Measurements from ENCODE around the gene PTRH1. TPM values are rescaled to one million over a fixed set of nuclear protein-coding genes. Genes with fewer than 3 reads are reported as not detected.
A peak's percentile ranks its signal among the peaks of the same experiment; 100 is the strongest.
"Not testable (repeated sequence)": the region's sequence is repeated elsewhere in the genome, so short reads cannot be mapped to it uniquely, and the experiment has no call there.

Gene PTRH1, protein sequence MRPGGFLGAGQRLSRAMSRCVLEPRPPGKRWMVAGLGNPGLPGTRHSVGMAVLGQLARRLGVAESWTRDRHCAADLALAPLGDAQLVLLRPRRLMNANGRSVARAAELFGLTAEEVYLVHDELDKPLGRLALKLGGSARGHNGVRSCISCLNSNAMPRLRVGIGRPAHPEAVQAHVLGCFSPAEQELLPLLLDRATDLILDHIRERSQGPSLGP
- 10 to 100 TPM in 1 of 2 donors, 1 to 10 TPM in 1; 6.5 to 13.5 TPM for total RNA-seq

DNA sequence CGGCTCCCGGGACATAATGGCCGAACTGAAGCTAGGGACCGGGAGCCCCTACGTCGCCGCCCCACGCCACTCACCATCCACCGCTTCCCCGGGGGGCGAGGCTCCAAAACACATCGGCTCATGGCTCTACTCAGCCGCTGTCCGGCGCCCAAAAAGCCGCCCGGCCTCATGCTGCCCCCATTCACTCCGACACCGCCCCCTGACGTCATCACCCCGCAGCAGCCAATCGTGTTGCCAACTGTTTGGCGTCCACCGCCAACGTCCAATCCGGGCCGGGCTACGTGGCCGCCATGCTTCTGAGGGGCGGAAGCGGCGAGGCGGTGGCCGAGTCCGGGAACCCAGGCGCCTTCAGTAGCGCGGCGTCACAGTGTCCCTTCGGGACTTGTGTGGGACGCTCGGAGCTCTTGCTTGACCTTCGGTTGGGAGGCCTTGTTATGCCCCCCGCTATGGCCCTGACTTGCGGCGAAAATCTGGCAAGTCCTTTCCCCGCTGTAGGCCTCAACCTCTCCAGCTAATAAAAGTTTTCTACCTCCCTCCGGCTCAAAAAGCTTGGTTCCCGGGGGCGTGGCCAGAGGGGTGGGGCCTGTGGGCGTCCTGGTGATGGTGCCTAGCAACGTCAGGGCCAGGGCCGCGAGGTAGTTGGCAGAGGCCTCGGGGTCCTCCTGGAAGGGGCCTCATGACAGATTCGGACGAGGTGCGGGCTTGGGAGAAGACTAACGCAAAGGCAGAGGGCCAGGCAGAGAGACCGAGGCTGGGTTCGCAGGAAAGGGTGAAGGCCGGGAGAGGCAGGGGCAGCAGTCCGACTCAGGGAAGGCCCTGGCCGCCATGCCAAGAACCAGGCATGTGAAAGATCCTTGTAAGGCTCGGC is at the start of gene PTRH1, which contains the start of gene TTC16:
Gene PTRH1, minus strand, starts transcription at position 194 of the 868 bp plus-strand sequence. Its CDS starts 24 bp downstream, at position 170.
Gene TTC16, plus strand, starts transcription at position 610 of the 868 bp plus-strand sequence. Its CDS starts 67 bp downstream, at position 677.
- H3K27me3 Mint-ChIP-seq = no peaks in the 10 kb centered on the region
- H3K4me1 Mint-ChIP-seq = peaks cover 17% of the 10 kb centered on the region
- H3K27ac Mint-ChIP-seq = peak within 1 kb of the TSS; percentile 95
- peak within 1 kb of the TSS; percentile 96 for H3K4me3 Mint-ChIP-seq
- H3K9me3 Mint-ChIP-seq = no peaks in the 10 kb centered on the region
- peak; percentile 98 for ATAC-seq (replicated peaks)
- peaks cover 6% of the 10 kb centered on the region for H3K36me3 Mint-ChIP-seq (ENCODE audit: low read depth)

DNA sequence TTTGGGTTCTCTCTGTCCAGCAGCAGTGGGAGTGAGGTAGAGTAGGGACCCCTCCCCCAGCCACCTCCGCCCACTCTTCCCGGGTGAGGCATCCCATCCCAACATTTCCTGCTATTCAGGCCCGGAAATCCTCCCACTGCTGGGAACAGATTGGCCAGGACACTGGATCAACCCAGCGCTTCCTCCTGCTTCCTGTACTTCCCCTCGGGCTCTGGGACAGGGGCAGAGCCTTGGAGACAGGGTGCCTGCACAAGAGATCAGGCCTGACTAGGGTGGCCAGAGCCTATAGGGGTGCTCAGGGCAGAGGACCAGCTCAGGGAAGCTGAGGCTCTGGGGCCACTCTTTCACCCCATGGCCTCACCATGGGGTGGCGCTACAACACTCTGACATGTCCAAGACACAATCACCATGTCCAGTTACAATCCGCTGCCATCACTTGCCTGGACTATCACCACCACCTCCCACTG is 48.5 kb upstream of the PTRH1 start:
- Mint-ChIP-seq H3K36me3 (ENCODE audit: low read depth) (peaks cover 80% of the 10 kb centered on the region), H3K4me3 (no peak overlapping the region), H3K27ac (peak overlapping the region; percentile 81), H3K4me1 (peaks cover 46% of the 10 kb centered on the region), H3K9me3 (no peaks in the 10 kb centered on the region), H3K27me3 (no peaks in the 10 kb centered on the region)
- peak; percentile 63 for ATAC-seq (replicated peaks)

DNA sequence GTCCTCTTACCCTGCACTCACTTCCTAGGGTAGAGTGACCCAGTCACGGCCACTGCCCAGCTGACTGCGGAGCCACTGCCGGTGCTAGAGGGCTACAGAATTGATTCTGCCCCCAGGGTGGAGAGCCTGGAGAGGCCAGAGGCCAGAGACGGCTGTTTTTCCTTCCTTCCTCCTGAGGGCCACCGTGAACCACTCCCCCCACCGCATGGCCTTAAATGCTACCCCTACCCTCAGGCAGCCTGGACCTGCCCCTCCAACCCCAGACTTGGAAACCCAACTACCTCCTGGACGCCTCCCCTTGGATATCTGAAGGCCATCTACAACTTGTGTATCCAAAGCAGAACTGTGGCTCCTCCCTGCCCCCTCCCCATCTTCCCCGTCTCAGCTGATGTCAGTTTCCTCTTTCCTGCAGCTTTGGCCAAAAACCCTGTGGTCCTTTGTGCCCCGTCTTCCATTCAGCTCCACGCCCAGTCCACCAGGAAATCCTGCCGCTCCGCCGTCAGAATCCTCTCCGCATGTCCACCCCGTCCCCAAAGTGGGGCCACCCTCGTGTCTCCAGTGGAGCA is 46.7 kb upstream of the PTRH1 start:
- no peak for ATAC-seq (replicated peaks)
- Mint-ChIP-seq H3K36me3 (ENCODE audit: low read depth) (peaks cover 77% of the 10 kb centered on the region), H3K27me3 (no peaks in the 10 kb centered on the region)

DNA sequence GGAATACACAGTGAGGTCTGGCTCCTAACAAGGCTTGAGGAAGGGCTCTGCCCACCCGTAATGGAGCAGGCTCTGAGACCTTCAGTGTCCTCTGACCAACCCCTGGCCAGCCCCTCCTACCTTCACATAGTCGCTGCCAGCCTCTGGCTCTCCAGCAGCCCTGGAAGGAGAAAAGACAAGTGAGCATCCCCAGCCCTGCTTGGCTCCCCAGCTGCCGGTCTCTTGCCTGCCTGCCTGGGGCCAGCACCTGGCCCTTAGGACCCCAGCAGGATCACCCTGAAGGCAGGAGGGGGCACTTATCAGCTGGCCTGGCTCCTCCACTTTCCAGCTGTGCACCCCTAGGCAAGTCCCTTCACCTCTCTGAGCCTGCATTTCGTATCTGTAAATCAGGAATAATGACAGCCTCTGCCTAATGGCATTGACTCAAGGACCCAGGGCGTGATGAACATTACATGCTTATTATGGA is 46.1 kb upstream of the PTRH1 start:
- no peaks in the 10 kb centered on the region for H3K9me3 Mint-ChIP-seq
- ATAC-seq (replicated peaks) = no peak
- no peak overlapping the region for H3K27ac Mint-ChIP-seq
- H3K36me3 Mint-ChIP-seq (ENCODE audit: low read depth) = peaks cover 77% of the 10 kb centered on the region
- no peaks in the 10 kb centered on the region for H3K27me3 Mint-ChIP-seq
- H3K4me3 Mint-ChIP-seq = no peak overlapping the region
- peaks cover 37% of the 10 kb centered on the region for H3K4me1 Mint-ChIP-seq

More for the DNA sequence above, 46.7 kb upstream of the PTRH1 start:
- Mint-ChIP-seq H3K4me3 (no peak overlapping the region), H3K27ac (peak overlapping the region; percentile 81), H3K9me3 (no peaks in the 10 kb centered on the region), H3K4me1 (peaks cover 39% of the 10 kb centered on the region)

DNA sequence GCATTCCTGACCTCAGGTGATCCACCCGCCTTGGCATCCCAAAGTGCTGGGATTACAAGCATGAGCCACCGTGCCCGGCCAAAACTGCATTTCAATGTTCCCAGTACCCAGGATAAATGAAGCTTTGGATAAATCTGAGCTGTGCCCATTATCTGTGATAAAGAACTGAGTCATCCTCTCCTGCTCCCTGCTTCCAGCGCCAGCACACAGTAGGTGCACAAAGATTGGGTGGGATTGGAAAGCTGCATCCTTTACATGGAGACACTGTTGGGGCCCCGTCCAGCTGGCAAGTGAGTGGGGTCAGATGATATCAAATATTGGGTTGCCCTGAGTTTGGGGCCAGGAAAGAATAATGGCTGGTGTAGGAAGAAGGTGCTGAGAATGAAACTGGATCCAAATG is 45.6 kb upstream of the PTRH1 start:
- Mint-ChIP-seq H3K27ac (no peak overlapping the region), H3K9me3 (no peaks in the 10 kb centered on the region), H3K4me3 (no peak overlapping the region), H3K36me3 (ENCODE audit: low read depth) (peaks cover 72% of the 10 kb centered on the region), H3K4me1 (peaks cover 32% of the 10 kb centered on the region), H3K27me3 (no peaks in the 10 kb centered on the region)
- ATAC-seq (replicated peaks) = no peak

DNA sequence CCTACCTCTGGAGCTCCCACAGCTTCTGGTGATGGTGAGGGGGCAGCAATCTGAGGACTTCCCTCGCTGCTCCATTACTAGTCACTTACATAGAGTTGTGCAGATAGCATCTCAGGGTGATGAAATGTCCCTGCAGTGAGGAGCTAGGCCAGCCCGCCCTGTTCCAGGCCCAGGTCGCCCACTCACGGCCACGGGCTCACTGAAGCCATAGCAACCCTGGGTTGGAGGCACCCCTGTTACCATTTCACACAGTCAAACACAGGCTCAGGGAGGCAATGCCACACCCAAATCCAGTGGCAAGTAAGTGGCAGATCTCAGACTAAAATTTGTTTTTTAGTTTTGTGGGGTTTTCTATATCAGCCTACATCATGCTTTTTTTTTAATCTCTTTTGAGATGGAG is 43.4 kb upstream of the PTRH1 start:
- Mint-ChIP-seq H3K9me3 (no peaks in the 10 kb centered on the region), H3K36me3 (ENCODE audit: low read depth) (peaks cover 52% of the 10 kb centered on the region), H3K27me3 (no peaks in the 10 kb centered on the region), H3K4me3 (no peak overlapping the region), H3K27ac (peak overlapping the region; percentile 46), H3K4me1 (peaks cover 16% of the 10 kb centered on the region)
- no peak for ATAC-seq (replicated peaks)

DNA sequence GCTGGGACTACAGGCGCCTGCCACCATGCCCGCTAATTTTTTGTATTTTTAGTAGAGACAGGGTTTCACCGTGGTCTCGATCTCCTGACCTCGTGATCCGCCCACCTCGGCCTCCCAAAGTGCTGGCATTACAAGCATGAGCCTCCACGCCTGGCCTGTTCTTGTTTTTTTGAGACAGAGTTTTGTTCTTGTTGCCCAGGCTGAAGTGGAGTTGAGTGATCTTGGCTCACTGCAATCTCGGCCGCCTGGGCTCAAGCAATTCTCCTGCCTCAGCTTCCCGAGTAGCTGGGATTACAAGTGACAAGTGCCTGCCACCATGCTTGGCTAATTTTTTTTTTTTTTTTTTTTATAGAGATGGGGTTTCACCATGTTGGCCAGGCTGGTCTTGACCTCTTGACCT is 41.3 kb upstream of the PTRH1 start:
- H3K27ac Mint-ChIP-seq; ATAC-seq (replicated peaks); H3K27me3 Mint-ChIP-seq; H3K4me3 Mint-ChIP-seq; H3K4me1 Mint-ChIP-seq; H3K9me3 Mint-ChIP-seq: not testable (repeated sequence)
- peaks cover 47% of the 10 kb centered on the region for H3K36me3 Mint-ChIP-seq (ENCODE audit: low read depth)

DNA sequence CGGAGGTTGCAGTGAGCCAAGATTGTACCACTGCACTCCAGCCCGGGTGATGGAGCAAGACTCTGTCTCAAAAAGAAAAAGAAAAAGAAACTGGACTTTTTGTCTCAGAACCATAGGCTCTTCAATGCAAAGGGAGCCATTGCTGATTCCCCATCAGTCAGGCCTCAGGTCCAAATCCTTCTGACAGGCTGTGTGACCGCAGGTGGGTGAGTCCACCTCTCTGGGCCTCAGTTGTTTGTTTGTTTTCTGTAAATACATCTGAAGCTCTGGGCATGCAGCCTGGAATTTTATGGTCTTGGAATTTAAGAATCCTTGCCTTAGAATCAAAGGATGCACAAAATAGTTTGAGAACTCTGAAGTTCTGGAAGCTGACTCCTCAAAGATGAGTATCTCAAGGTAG is 40.8 kb upstream of the PTRH1 start:
- no peak for ATAC-seq (replicated peaks)
- H3K36me3 Mint-ChIP-seq (ENCODE audit: low read depth) = peaks cover 48% of the 10 kb centered on the region
- H3K4me1 Mint-ChIP-seq = peaks cover 10% of the 10 kb centered on the region
- no peaks in the 10 kb centered on the region for H3K27me3 Mint-ChIP-seq
- no peaks in the 10 kb centered on the region for H3K9me3 Mint-ChIP-seq
- no peak overlapping the region for H3K27ac Mint-ChIP-seq
- no peak overlapping the region for H3K4me3 Mint-ChIP-seq

DNA sequence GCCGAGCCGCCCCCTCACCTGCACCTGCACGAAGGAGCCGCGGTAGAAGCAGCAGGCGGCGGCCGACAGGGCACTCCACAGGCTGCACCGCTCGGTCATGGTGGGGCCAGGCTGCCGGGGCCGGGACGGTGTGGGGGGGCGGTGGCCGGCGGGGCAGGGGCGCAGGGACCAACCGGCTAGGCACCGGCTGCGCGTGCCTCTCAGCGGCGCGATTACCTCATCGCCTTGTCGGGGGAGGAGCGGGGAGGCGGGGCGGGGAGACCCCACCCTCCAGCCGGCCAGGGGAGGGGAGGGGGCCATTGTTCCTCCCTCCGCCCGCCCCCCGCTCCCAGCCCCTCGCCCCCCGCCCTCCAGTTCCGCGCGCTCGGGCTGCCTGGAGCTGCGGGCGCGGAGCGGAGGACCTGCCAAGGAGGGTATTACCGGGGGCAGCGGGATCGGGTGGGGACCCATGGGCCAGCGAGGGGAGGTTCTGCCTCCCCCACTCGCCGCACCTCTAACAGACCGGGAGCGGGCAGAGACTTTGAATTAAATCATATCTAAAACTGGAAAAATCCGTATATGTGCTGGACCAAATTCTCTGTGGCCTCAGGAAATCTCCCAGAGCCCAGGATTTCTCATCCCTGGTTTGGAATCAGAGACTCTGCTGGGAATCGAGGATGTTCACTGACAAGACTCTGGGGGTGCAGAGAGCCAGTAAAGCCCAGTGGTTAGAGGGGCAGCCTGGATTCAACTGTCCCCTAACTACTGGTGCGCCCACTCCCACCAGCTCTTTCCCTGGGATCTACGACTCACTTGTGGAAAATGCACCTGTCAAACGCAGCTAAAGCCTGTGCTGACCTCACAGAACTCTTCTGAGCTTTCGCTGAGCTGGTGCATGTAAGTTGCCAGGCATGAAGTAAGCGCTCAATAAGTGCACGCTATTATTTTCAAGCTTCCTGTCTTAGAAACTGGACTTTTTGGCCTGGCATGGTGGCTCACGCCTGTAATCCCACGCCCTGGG is 39.9 kb upstream of the PTRH1 start:
- Mint-ChIP-seq H3K27me3 (no peaks in the 10 kb centered on the region), H3K36me3 (ENCODE audit: low read depth) (peaks cover 51% of the 10 kb centered on the region), H3K27ac (no peak overlapping the region), H3K9me3 (no peaks in the 10 kb centered on the region), H3K4me3 (no peak overlapping the region), H3K4me1 (peaks cover 13% of the 10 kb centered on the region)
- no peak for ATAC-seq (replicated peaks)

DNA sequence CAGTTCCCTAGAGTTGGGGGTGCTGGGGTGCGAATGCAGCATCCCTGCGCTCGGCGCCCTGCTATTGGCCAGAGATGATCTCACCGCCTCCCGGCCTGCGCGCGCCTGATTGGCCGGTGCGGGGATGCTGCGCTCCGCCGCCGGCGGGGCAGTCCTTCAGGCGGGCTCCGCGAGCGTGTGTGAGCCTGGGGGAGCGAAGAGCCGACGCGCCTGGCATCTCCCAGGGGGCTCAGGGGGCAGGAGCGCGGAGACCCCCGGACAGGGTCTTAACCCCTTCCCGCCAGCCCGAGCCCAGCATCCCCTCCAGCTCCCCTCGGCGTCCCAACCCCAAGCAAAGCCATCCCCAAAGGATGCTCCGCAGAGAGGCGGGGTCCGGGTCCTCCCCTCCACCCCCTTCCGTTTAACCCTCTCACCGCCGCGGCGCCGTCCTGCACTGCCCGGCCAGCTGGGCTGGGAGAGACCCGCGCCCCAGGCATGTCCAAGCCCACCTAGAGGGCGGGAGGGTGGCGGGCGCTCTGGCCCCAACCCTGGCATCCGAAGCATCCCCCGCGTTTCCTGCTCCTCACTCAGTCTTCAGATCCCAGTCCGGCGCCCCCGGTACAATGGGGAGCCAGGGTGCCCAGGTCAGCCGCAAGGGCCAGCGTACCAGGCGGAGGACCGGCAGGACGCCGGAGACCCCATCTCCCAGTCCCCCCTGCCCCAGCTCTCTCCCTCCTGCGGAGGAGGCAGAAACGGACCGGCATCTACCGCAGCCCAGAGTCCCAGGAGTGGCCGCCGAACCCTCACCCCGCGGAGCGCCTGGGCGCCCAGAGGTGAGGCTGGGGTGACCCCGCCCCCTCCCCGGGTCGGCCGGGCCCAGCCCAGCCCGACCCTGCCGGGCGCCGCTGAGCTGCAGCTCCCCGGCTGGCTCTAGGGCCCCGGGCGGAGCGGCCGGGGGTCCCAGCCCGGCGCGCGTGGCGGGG is 38.9 kb upstream of the PTRH1 start:
- Mint-ChIP-seq H3K27me3 (no peaks in the 10 kb centered on the region), H3K4me3 (no peak overlapping the region), H3K9me3 (no peaks in the 10 kb centered on the region), H3K36me3 (ENCODE audit: low read depth) (peaks cover 60% of the 10 kb centered on the region), H3K27ac (no peak overlapping the region), H3K4me1 (peaks cover 13% of the 10 kb centered on the region)
- ATAC-seq (replicated peaks) = no peak

DNA sequence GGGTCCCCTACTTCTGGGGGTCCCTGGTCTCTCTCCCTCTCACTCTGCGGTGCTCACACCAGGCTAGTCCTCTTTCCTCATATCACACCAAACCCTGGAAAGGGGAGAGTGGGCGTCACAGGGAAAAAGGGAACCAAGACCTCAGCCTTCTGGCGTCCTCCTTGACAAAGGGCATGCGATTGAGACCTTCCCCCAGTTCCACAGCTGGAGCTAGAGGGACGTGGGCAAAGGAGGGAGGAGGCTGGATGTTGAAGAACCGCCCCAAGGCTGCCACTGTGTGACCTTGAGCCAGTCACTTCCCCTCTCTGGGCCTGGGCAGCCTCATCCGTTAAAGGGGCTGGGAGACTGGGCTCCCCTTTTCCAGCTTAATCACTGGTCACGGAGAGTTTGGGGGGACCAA is 38.2 kb upstream of the PTRH1 start:
- no peak for ATAC-seq (replicated peaks)
- Mint-ChIP-seq H3K36me3 (ENCODE audit: low read depth) (peaks cover 61% of the 10 kb centered on the region), H3K9me3 (no peaks in the 10 kb centered on the region), H3K27me3 (no peaks in the 10 kb centered on the region), H3K4me1 (peaks cover 10% of the 10 kb centered on the region), H3K27ac (no peak overlapping the region), H3K4me3 (no peak overlapping the region)

DNA sequence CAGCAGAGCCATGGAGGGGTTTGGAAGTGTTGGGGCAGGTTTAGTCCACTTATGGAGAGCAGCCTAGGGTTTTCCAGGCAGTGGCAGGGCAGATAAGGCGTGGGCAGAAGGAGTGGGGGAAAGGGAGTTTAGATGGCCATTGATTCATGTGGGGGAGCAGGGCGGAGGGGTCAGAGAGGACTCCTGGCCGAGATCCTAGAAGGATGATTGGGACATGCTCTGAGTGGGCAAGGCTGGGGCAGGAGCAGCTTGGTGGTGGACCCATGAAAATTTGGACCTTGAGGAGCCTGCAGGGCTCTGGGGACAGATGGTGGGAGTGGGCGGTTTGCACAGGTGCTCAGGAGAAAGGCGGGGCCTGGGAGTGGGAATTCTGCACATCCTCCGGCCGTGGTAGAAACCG is 37.7 kb upstream of the PTRH1 start:
- Mint-ChIP-seq H3K27me3 (no peaks in the 10 kb centered on the region), H3K9me3 (no peaks in the 10 kb centered on the region), H3K36me3 (ENCODE audit: low read depth) (peaks cover 61% of the 10 kb centered on the region), H3K4me1 (peaks cover 8% of the 10 kb centered on the region), H3K27ac (peak overlapping the region; percentile 65), H3K4me3 (no peak overlapping the region)
- ATAC-seq (replicated peaks) = no peak

Measured in activated T-helper 17 cell treated with anti-CD3 and anti-CD28 coated beads, Interleukin-2, amount 50 U/mL, for 72 hours (primary cell).